Endothelial cell of umbilical vein (primary cell): ENCODE measurements around the gene UBE2F.

Experiments
- MYC ChIP-seq: IDR thresholded peaks from one replicate; pipeline ENCODE4 v1.6.1; 2011; ENCODE audit warnings: mild to moderate bottlenecking, low read depth, low read length
- POLR2A ChIP-seq: IDR thresholded peaks from 2 replicates; pipeline ENCODE4 v1.6.1; 2012; ENCODE audit warnings: low read depth, mild to moderate bottlenecking, control low read depth, low read length
- TF ChIP-seq, protein P1 (sequence below), 2 donors: IDR thresholded peaks; 1 replicate in 1 of 2; 2 replicates in 1 of 2; pipeline ENCODE4 v1.5.1; 2011; ENCODE audit warnings: low read length in 2 of 2, mild to moderate bottlenecking in 2 of 2, moderate library complexity in 2 of 2, control low read depth in 1 of 2, inconsistent platforms in 1 of 2, low read depth in 1 of 2; ENCODE audit not compliant: insufficient read depth in 1 of 2; ENCODE audit errors: extremely low read depth in 1 of 2

DNA sequence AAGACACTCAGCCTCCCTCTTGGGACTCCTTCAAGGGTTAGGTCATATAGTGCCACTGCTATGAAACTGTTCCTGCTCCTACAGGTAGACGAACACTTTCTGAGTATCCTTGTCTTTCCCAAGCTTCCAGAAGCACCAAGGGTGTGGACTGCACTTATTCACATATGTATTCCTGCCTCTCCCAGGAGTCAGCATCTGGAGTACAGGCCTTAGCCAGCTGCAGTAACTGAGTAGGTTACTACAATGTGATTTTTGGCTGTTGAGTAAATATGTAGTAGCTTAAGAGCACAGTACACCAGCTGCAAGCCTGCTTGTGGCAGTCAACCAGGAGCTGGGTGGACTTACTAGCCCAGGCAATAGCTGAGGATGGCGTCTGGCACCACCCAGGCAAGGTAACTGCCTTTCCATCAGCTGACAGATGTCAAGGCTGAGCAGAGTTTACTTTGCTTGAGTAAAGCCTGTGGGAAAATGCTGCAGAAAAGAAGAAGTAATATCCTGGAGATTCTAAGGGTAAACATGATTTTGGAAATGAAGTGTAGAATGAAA, 80.0 kb downstream of the UBE2F start:
- TF ChIP-seq, protein P1, sequence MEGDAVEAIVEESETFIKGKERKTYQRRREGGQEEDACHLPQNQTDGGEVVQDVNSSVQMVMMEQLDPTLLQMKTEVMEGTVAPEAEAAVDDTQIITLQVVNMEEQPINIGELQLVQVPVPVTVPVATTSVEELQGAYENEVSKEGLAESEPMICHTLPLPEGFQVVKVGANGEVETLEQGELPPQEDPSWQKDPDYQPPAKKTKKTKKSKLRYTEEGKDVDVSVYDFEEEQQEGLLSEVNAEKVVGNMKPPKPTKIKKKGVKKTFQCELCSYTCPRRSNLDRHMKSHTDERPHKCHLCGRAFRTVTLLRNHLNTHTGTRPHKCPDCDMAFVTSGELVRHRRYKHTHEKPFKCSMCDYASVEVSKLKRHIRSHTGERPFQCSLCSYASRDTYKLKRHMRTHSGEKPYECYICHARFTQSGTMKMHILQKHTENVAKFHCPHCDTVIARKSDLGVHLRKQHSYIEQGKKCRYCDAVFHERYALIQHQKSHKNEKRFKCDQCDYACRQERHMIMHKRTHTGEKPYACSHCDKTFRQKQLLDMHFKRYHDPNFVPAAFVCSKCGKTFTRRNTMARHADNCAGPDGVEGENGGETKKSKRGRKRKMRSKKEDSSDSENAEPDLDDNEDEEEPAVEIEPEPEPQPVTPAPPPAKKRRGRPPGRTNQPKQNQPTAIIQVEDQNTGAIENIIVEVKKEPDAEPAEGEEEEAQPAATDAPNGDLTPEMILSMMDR (IDR thresholded peaks at IDR 0.05; ENCODE audit: extremely low read depth in 1 of 2, insufficient read depth in 1 of 2, low read depth in 1 of 2, low read length in 2 of 2): no peak
- TF ChIP-seq POLR2A: no peak
- TF ChIP-seq MYC: no peak
